GM19324 (cell line): ENCODE data around the gene THY1.
"Not testable (repeated sequence)": the region's sequence is repeated elsewhere in the genome, so short reads cannot be mapped to it uniquely, and the experiment has no call there.

Source experiments
- ATAC-seq: cut with Tn5 transposase; IDR thresholded peaks from one replicate; pipeline ENCODE4 v1.9.1; 2021; ENCODE audit warnings: mild to moderate bottlenecking, moderate library complexity; ENCODE audit not compliant: unreplicated experiment, low FRiP score

Gene THY1

GRCh38 chr11:119389611-119390254 is 33.2 kb downstream of the THY1 start:
- no peak for ATAC-seq

GRCh38 chr11:119388103-119388502 is 34.9 kb downstream of the THY1 start:
- ATAC-seq: no peak

GRCh38 chr11:119384332-119384731 is 38.6 kb downstream of the THY1 start:
- no peak for ATAC-seq

GRCh38 chr11:119382513-119382912 is 40.5 kb downstream of the THY1 start:
- ATAC-seq: not testable (repeated sequence)

- no peak for ATAC-seq
Observed at GRCh38 chr11:119382101-119382500, 40.9 kb downstream of the THY1 start.

DNA sequence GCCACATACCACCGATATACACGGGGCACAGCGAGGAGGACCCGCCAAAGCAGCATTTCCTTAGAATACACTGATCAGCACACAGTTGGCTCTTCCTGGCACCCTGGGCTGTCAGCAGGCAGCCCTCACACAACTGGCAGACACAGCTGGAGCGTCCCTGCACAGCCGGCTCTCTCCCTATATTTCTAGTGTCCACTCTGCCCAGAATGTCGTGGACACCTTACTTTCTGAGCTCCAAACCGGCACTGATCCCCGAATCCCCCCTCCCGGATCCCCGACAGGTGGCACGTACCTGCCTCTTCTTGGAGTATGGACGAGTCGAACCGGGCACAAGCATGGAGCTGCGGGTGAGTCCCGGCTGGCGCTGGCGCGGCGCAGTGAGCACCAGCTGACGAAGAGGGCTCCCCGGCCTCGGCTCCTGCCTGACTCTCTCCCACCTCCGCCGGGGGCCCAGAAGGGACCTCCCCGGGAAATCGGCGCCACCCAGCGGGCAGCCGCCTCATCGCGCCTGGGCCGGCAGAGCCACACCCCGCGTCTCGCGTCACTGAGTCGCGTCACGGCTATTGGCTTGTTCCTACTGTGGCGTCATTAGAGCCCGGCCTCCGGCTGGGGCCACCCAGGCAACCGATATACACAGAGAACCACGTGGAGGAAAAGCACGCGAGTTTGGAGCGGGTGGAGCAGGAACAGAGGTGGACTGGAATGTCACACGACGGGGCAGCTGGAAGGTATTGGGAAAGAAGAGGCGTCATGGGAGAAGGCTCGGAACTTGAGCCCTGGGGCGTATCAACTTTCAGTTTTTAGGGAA is 41.6 kb downstream of the THY1 start, which contains the start of gene USP2:
Gene USP2, minus strand, starts transcription at position 510 of the 808 bp plus-strand sequence. CDS start 8,210 bp downstream, outside the sequence.
- ATAC-seq: peak; percentile 96

DNA sequence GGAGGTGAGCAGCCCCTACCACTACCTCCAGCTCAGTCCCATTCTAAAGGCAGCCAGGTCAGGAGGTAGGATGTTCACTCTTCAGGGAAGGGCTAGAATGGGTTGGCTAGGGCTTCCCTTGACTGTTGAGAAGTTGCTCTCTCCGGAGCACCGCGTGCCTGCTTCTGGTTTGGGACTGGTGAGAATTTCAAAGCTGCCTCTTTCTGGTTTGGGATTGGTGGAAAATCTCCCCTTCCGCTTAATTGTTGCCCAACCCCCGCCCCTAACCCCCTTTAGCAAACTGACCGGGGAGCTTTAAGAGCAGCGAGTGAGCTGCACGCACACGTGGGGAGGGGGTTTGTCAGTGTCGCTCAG is 42.2 kb downstream of the THY1 start:
- no peak for ATAC-seq

DNA sequence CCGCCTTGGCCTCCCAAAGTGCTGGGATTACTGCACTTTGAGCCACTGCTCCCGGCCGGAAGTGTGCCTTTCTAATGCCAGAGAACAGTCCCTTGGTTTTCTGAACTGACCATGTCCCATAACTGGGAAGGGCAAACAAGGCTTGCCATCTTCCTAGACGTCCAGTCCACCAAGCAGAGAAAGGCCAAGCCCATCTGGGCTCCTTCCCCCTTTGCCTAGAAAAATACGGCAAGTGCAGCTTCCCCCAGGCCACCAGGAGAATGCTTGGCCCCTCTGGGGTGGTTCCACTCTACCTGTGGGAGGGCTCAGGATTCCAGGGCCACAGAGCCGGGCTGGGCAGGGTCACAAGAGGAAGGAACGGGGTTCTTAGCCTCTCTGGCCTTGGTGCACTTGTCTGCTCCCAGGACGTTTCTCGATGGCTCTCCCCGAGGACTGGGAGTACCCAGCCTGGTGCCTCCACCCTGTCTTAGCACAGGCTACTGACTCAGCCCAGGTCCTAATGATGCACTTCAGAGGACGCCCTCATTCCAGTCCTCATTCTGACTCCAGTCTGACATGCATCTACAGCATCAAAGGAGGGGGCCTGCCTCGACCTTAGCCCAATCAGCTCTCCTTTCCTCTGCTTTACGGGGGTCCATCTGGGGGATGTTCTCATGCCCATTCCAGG is 42.7 kb downstream of the THY1 start:
- no peak for ATAC-seq

- ATAC-seq: no peak
Observed at GRCh38 chr11:119378851-119379465, 44.0 kb downstream of the THY1 start.

DNA sequence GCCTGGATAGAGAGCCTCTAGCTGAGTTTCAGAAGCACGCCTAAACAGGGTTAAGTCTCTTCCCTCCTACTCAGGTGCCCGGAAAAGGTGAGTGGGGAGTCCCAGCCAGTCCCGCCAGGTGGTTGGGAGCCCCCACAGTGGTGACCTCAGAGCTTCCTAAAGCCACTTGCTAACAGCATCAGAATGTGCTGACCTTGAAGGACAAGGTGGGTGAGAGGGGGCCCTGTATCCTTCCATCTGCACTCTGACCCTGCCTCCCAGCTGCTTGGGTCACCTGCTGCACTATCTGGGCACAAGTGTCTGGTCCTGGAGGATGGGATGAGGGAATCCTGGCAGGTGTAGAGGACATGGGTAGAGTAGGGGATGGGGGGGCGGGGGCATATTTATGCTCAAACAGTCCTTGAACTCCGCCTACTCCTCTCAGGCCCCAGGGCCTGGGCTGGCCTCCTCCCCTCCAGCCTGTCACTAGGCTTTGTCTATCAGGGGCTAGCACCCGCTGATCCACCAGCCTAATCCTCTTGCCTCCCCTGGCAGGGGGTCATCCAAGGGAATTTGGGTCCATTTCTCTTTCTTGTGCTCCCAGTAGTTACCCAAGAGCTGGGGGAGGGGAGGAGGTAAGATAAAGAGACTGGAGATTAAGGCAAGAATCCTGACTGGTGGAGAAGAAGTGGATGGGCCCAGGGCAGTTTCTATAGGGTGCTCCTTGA is 44.9 kb downstream of the THY1 start:
- ATAC-seq: no peak

DNA sequence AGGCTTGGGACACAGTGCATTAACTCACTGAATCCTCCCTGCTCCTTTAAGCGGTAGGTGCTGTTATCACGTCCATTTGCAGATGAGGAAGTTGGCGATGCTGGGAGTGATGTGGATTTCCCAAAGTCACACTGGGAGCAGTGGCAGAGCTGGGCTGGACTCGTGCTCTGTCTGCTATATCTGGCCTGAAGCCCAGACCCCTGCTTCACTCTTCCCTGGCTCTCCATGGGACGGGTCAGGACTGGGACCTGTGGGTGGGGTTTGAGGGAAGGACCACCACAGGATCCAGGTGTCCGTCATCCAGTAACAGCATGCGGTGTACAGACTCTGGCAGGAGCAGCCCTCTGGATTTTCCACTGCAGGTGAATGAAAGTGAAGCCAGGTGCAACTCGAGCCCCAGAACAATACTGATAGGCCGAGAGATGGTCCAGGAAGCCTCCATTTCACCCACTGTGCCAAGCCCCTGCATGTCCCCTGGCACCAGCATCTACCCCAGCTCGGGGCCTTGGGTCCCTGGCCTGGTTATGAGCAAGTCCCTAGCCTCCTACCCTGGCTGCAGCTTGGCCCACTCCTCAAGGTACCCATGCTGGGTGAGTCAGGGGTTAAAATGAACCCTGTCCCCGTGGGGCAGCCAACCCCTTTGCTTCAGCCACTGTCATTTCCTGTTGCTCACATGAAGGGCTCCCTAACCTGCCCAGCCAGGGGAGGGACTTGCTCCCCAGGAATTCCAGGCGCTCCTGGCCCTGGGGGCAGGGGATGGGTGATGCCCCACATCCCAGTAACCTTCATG is 45.7 kb downstream of the THY1 start:
- no peak for ATAC-seq

DNA sequence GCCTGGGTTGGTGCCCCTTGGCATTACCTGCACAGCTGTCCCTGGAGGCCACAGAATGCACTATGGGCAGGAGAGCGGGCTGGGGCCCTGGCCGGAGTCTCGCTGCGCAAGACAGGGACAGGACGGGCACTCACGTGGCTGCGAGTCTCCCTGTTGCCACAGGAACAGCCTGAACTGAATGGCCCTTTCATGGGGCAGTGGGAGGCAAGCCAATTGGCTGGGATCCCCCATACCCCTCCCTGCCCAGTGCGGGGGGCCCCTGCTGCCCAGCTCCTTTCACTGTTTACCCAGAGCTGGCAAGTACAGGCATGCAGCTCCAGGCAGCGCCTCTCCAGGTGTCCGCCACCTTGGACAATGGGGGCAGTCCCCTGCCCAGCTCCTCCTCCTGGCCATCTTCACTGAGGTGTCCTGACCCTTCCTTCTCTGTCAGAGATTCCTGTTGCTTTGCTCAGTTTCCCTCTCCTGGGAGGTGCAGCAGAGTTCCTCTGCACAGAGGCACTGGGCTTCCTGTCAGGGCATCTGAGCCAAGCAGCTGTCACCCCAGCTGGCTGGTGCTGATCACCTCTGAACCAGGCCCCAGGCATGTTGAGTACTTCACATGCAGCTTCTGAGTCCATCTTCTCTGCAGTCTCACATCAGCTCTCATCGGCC is 46.6 kb downstream of the THY1 start:
- no peak for ATAC-seq

DNA sequence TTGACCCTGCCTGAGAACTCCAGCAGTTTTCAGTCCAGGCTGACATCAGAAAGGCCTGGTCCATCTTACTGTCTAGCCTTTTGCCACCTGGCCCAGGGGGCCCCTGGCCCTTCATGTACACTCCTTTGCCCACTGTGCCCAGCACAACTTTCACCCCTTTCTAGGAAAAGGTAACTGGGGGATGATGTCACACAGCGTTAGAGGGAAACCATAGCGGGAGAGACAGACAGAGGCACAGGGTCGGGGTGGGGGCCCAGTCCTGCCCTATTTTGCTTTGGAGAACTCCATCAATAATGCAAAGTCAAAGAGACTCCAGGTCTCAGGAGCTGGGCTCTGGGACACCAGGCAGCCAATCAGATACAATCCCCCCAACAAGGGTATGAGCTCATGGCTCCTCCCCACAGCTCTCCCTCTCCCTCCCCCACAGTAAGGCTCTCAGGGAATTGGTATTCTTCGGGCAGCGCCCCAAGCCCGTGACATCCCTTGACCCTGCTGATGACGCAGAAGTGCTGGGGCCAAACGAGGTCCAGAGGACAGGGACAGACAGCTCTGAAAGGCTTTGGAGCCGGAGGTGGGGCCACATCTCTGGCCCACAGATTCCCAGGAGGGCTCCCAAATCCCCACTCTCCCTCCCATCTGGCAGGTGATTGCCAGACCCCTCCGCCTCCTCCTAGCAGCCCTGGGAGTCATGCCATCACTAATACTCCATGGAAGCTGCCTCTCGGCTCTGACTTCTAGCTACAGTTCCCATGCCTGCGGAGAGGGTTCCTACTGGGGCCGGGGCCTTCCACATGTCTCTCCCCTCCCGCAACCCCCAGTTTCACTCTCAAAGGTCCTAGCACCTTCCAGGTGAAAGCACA is 47.4 kb downstream of the THY1 start:
- ATAC-seq: no peak

GRCh38 chr11:119374632-119375336 is 48.2 kb downstream of the THY1 start:
- no peak for ATAC-seq

- ATAC-seq: no peak
Observed at GRCh38 chr11:119373921-119374631, 48.9 kb downstream of the THY1 start.

GRCh38 chr11:119373059-119373920 is 49.7 kb downstream of the THY1 start:
- no peak for ATAC-seq
